Measurements from ENCODE around the gene TMED4. TPM values are rescaled to one million over a fixed set of nuclear protein-coding genes. Genes with fewer than 3 reads are reported as not detected.

Gene TMED4
- total and polyA plus RNA-seq, 2 donors (not counting 3 experiments of a cell fraction or from before 2014, with no cell fraction given), result 63.4 to 89.7 TPM

DNA sequence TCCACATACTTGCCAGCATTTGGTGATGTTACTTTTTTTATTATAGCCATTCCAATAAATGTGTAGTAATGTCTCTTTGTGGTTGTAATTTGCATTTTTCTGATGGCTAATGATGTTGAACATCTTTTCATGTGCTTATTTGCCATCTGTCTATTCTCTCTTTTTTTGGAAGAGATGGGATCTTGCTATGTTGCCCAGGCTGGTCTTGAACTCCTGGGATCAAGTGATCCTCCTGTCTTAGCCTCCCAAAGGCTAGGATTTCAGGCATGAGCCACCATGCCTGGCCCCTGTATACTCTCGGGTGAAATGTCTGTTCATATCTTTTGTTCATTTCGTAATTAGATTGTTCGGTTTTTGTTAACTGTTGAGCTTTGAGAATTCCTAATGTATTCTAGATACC is 27.8 kb upstream of the TMED4 start:
- ChIA-PET CTCF (no interaction called here), POLR2A (interaction anchor here (0.7 to 0.9 kb wide), 2 partner anchors 13 to 72 kb away, joined by 3 to 4 read pairs; no protein-coding TSS in a partner anchor)
- Histone ChIP-seq H4K20me1 (replicated peaks; ENCODE audit: control insufficient read depth, extremely low read depth, insufficient read depth, low read length) (no peaks in the 10 kb centered on the region), H3K27ac (ENCODE audit: insufficient read depth, low read depth, low read length) (no peak overlapping the region), H3K79me2 (ENCODE audit: control insufficient read depth, insufficient read depth, low read length) (peaks cover 70% of the 10 kb centered on the region), H3K9me3 (replicated peaks; ENCODE audit: control insufficient read depth, insufficient read depth, low read length) (no peaks in the 10 kb centered on the region), H3K4me2 (ENCODE audit: insufficient read depth, low read length) (no peak overlapping the region), H3K4me1 (ENCODE audit: control insufficient read depth, extremely low read depth, insufficient read depth, low read length) (peaks cover 11% of the 10 kb centered on the region), H3K4me3 (replicated peaks in 1 of 3; ENCODE audit: insufficient read depth in 1 of 3, low read depth in 1 of 3, low read length in 3 of 3) (no peak overlapping the region), H3K9ac (replicated peaks; ENCODE audit: extremely low read depth, insufficient read depth, low read length) (no peak overlapping the region), H3K36me3 (ENCODE audit: control insufficient read depth in 2 of 2, extremely low read depth in 1 of 2, insufficient read depth in 2 of 2, low read length in 2 of 2) (no peaks in the 10 kb centered on the region), H3K27me3 (ENCODE audit: control insufficient read depth in 2 of 2, insufficient read depth in 2 of 2, low read length in 2 of 2) (no peaks in the 10 kb centered on the region), H2AFZ (ENCODE audit: low read depth, low read length) (no peak overlapping the region), H3K9me1 (replicated peaks; ENCODE audit: control insufficient read depth, extremely low read depth, insufficient read depth, low read length) (no peaks in the 10 kb centered on the region)
- dilution Hi-C loops (cut with MboI; ENCODE audit: extremely low pct_ligation_motif_present, low sequenced_read_pairs), result no loop called here
- DNase-seq (ENCODE audit: low read depth, low spot score), result no peak
- intact Hi-C loops (cut with micrococcal nuclease), result no loop called here
- FAIRE-seq, result no peak
- no TSS peak for BruUV-seq (replicated peaks)
- TF ChIP-seq POLR2AphosphoS5 (IDR thresholded peaks at IDR 0.05; ENCODE audit: insufficient read depth, low read depth, low read length), result no peak
- TF ChIP-seq, protein P1, sequence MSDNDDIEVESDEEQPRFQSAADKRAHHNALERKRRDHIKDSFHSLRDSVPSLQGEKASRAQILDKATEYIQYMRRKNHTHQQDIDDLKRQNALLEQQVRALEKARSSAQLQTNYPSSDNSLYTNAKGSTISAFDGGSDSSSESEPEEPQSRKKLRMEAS (IDR thresholded peaks at IDR 0.05; ENCODE audit: insufficient read depth, insufficient read length), result no peak
- TF ChIP-seq EZH2 (IDR thresholded peaks at IDR 0.05; ENCODE audit: borderline replicate concordance, low read depth, low read length, severe bottlenecking), result no peak
- TF ChIP-seq POLR2A (IDR thresholded peaks at IDR 0.05; ENCODE audit: low read depth, low read length), result no peak
- TF ChIP-seq GATA2 (IDR thresholded peaks at IDR 0.05; ENCODE audit: insufficient read depth, insufficient read length, low read depth, low read length), result no peak
- no peak for TF ChIP-seq MYC (IDR thresholded peaks at IDR 0.05; ENCODE audit: low read depth, low read length)
- TF ChIP-seq FOS (IDR thresholded peaks at IDR 0.05; ENCODE audit: borderline replicate concordance, insufficient read depth, low read length), result no peak
- TF ChIP-seq CTCF (IDR thresholded peaks at IDR 0.05; ENCODE audit: extremely low read depth in 1 of 2, insufficient read depth in 1 of 2, low read depth in 1 of 2, low read length in 2 of 2), result no peak
- TF ChIP-seq JUN (IDR thresholded peaks at IDR 0.05; ENCODE audit: borderline replicate concordance, insufficient read depth, insufficient read length, low read depth), result no peak
